ENCODE results near the gene C1orf52.

DNA sequence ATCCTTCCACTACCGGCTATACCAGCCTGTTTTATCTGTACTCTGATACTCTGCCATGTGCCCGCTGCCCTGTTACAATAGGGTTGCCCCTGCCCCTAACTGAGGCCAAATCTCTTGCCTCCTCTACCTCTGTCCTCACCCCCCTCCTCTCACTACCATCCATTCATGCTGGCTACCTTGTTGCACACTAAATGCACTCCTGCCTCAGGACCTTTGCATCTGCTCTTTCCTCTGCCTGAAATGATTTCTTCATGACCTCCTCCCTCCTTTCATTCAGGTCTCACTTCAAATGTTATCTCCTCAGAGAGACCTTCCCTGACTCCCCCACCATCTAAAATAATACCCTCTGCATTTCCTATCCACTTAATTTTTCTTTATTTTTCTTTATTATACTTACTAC, 51.0 kb downstream of the C1orf52 start:
- TF ChIP-seq, protein P1, sequence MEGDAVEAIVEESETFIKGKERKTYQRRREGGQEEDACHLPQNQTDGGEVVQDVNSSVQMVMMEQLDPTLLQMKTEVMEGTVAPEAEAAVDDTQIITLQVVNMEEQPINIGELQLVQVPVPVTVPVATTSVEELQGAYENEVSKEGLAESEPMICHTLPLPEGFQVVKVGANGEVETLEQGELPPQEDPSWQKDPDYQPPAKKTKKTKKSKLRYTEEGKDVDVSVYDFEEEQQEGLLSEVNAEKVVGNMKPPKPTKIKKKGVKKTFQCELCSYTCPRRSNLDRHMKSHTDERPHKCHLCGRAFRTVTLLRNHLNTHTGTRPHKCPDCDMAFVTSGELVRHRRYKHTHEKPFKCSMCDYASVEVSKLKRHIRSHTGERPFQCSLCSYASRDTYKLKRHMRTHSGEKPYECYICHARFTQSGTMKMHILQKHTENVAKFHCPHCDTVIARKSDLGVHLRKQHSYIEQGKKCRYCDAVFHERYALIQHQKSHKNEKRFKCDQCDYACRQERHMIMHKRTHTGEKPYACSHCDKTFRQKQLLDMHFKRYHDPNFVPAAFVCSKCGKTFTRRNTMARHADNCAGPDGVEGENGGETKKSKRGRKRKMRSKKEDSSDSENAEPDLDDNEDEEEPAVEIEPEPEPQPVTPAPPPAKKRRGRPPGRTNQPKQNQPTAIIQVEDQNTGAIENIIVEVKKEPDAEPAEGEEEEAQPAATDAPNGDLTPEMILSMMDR (IDR thresholded peaks at IDR 0.05), result no peak
- TF ChIP-seq EP300 (IDR thresholded peaks at IDR 0.05), result no peak
- no peak for TF ChIP-seq POLR2A (IDR thresholded peaks at IDR 0.05)
